Mucosa of rectum (tissue), 2 donors: Measurements from ENCODE around the gene IFNL1.
"Not testable (repeated sequence)": the region's sequence is repeated elsewhere in the genome, so short reads cannot be mapped to it uniquely, and the experiment has no call there.

ENCODE experiments used
- H3K27ac ChIP-seq, 2 donors: one replicate each; pipeline ENCODE4 v1.7.0; 2013; ENCODE audit warnings: inconsistent platforms in 2 of 2, low read depth in 2 of 2, low read length in 2 of 2
- H3K27me3 ChIP-seq, 2 donors: one replicate each; pipeline ENCODE4 v1.7.0; 2013; ENCODE audit warnings: low read length in 2 of 2; ENCODE audit not compliant: control insufficient read depth in 2 of 2, insufficient read depth in 2 of 2
- H3K36me3 ChIP-seq, 2 donors: one replicate each; pipeline ENCODE4 v1.7.0; 2013; ENCODE audit warnings: low read length in 2 of 2; ENCODE audit not compliant: control insufficient read depth in 2 of 2, insufficient read depth in 2 of 2
- H3K4me1 ChIP-seq, 2 donors: one replicate each; pipeline ENCODE4 v1.7.0; 2013; ENCODE audit warnings: low read length in 2 of 2, mild to moderate bottlenecking in 1 of 2; ENCODE audit not compliant: control insufficient read depth in 2 of 2, insufficient read depth in 2 of 2
- H3K4me3 ChIP-seq, 2 donors: one replicate each; pipeline ENCODE4 v1.7.0; 2013; ENCODE audit warnings: low read length in 2 of 2
- H3K9ac ChIP-seq, 2 donors: one replicate each; pipeline ENCODE4 v1.7.0; 2013; ENCODE audit warnings: low read length in 2 of 2, low read depth in 1 of 2, mild to moderate bottlenecking in 1 of 2
- H3K9me3 ChIP-seq, 2 donors: one replicate each; pipeline ENCODE4 v1.7.0; 2013; ENCODE audit warnings: low read length in 2 of 2; ENCODE audit not compliant: control insufficient read depth in 2 of 2
- donor health status: healthy.
- donor health status: Normal muscosa, but diverticular disease.

IFNL1 gene

DNA sequence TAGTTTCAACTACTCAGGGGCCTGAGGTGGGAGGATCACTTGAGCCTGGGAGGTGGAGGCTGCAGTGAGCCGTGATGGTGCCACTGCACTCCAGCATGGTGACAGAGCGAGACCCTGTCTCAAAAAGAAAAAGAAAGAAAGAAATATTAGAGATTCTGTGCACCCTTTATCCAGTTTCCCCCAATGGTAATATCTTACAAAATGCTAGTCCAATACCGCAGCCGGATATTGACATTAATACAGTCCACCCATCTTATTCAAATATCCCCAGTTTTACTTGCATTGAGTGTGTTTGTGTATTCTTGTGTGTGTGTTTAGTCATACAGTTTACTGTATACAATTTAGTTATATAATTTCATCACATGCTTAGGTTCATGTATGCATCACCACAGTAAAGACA lies 39.0 kb upstream of the IFNL1 start:
- Histone ChIP-seq H3K27ac (no peak overlapping the region), H3K27me3 (peaks cover 0 to 5% of the 10 kb centered on the region in 2 donors), H3K9ac (no peak overlapping the region), H3K4me1 (no peaks in the 10 kb centered on the region), H3K36me3 (no peaks in the 10 kb centered on the region), H3K9me3 (no peaks in the 10 kb centered on the region), H3K4me3 (no peak overlapping the region)

DNA sequence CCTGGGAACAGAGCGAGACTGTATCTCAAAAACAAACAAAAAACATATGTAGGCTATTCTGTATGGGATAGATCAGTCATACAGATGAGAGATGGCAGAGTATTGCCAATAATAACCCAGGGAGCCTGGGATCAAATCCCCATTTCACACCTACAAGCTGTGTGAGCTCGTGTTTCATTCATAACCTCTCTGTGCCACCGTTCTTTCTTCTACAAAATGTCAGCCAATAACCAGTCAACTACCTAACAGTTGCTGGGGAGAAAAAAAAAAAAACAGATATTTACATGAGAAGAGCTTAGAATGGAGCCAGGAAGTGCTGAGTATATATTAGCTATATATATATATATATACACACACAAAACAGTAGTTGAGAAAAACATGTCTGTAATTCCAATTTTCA lies 34.5 kb upstream of the IFNL1 start:
- H3K27me3 ChIP-seq: peaks cover 13 to 31% of the 10 kb centered on the region in 2 donors

DNA sequence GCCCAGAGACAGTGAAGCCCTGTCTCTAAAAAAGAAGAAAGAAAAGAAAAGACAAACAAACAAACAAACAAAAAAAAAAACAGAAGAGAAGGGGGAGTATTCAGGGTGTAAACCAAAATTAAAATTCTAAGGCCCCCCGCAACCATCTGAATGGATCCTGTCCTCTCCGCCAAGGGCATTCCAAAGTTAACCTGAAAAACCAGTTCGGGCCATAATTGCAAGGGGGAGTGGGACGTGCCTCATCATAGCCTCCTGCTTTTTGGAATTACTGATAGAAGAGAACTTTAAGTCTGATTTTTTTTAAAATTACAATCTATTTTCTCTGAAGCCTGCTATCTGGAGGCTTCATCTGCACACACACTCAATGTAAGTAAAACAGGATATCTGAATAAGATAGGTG lies 33.7 kb upstream of the IFNL1 start:
- Histone ChIP-seq H3K27me3 (peaks cover 13 to 31% of the 10 kb centered on the region in 2 donors), H3K4me1 (no peaks in the 10 kb centered on the region), H3K4me3 (no peak overlapping the region), H3K27ac (no peak overlapping the region), H3K9ac (no peak overlapping the region), H3K9me3 (no peaks in the 10 kb centered on the region), H3K36me3 (no peaks in the 10 kb centered on the region)

More for the DNA sequence above, 34.5 kb upstream of the IFNL1 start:
- no peaks in the 10 kb centered on the region for H3K4me1 ChIP-seq
- H3K4me3 ChIP-seq: no peak overlapping the region
- no peak overlapping the region for H3K27ac ChIP-seq
- H3K9me3 ChIP-seq: no peaks in the 10 kb centered on the region
- H3K9ac ChIP-seq: no peak overlapping the region
- no peaks in the 10 kb centered on the region for H3K36me3 ChIP-seq

DNA sequence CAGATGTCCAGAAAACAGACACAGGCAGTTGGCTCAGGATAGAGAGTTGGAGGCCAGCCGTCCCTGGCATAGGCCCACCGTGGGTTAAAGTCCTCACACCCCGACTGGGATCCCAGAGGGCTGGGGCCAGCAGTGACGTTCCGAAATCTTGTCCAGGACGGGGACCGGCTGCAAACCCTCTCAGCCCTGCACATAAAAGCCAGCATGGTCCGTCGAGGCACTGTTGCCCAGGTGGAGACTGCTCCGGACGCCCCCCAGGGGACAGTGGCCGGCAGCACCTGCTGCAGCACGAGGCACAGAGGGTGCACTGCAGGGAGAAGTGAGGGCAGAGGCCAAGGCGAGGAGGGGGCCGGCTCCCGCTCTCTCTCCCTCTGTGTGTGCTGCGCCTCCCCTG lies 32.3 kb upstream of the IFNL1 start:
- no peaks in the 10 kb centered on the region for H3K9me3 ChIP-seq
- no peaks in the 10 kb centered on the region for H3K36me3 ChIP-seq
- H3K4me3 ChIP-seq: no peak overlapping the region
- no peak overlapping the region for H3K27ac ChIP-seq
- H3K4me1 ChIP-seq: no peaks in the 10 kb centered on the region
- H3K27me3 ChIP-seq: peaks cover 13 to 31% of the 10 kb centered on the region in 2 donors
- H3K9ac ChIP-seq: no peak overlapping the region

DNA sequence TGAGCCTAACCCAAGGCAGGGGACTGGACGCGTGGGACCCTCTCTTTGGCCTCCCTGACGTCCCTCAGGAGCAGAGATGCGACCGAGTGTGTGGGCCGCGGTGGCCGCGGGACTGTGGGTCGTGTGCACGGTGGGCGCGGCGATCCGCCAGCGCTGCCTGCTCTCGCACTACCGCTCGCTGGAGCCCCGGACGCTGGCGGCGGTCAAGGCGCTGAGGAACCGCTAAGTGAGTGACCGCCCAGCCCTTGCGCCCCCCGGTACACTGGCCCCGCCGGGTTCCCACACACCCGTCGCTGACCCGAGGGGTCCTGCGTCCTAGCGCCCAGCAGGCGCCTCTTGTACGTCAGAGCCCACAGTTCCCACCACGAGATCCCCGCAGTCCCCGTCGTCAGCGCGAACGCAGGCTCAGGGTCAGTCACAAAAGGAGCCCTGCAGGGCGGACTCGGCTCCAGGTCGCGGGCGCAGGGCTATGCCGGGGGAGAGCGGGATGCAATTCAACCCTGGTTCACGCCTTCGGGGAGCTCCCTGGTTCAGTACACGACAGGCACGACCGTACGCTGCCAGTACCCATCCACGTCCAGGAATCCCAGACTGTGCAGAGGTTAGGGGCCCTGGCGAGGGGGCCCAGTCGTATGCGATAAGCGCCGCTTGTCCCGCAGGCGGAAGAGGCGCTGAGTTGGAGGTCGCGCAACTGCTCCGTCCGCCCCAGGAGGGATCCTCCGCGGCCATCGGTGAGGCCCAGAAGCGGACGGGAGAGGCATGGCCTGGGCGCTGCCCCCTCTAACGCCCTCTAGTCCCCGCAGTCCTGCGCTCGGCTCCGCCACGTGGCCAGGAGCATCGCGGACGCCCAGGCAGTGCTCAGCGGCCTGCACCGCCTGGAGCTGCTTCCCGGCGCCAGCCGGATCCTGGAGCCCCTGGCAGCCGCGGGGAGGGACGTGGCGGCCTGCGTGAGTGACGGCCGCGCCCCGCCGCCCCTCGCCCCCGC lies 31.6 kb upstream of the IFNL1 start:
- no peak overlapping the region for H3K4me3 ChIP-seq

DNA sequence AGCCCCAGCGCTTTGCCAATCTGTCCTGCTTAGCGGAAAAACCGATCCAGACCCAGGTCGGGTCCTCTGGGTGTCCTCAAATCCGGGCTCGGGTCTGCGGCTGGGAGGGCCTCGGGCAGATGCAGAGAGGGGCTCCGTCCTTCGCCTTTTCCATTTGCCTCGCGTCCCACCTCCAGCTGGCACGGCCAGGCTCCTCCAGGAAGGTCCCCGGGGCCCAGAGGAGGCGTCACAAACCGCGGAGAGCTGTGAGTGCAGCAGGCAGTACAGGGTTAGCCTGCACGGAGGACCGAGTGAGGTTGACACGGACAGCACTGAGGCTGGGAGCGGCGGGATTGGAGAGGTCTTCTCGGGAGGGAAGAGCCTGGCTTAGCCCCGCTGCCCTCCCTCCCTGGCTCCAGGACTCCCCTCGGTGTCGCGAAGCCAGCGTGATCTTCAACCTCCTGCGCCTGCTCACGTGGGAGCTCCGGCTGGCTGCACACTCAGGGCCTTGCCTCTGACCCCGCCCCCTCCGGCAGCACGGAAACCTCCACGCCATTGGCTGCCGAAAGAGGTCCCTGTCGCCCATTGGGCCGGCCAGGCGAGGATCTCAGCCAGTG lies 30.8 kb upstream of the IFNL1 start:
- H3K27me3 ChIP-seq: peaks cover 13 to 31% of the 10 kb centered on the region in 2 donors

More for the DNA sequence above, 31.6 kb upstream of the IFNL1 start:
- H3K27ac ChIP-seq: no peak overlapping the region
- H3K36me3 ChIP-seq: no peaks in the 10 kb centered on the region
- H3K9ac ChIP-seq: no peak overlapping the region
- no peaks in the 10 kb centered on the region for H3K9me3 ChIP-seq
- no peaks in the 10 kb centered on the region for H3K4me1 ChIP-seq
- peaks cover 13 to 31% of the 10 kb centered on the region in 2 donors for H3K27me3 ChIP-seq

DNA sequence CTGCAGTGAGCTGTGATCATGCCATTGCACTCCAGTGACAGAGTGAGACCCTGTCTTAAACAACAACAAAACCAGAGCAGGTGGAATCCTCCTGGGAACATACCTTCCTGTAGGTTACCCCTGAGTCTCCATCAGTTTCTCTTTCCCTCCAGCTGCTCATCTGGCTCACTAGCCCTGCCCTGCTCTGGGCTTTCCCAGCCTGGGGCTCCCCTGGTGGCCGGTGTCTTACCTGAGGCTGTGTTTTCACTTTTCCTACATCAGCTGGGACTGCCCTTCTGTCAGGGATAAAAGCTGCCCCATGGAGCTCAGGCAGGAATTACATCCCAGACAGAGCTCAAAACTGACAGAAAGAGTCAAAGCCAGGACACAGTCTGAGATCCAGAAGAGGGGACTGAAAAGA lies 28.1 kb upstream of the IFNL1 start, which contains the start of gene IFNL2:
IFNL2 (plus strand) TSS at position 312 of the 400 bp plus-strand sequence. CDS start 173 bp downstream, outside the sequence.
- not testable (repeated sequence) for H3K4me3 ChIP-seq, H3K36me3 ChIP-seq, H3K9ac ChIP-seq, H3K9me3 ChIP-seq, H3K27ac ChIP-seq, H3K4me1 ChIP-seq
- H3K27me3 ChIP-seq: peaks cover 6 to 18% of the 10 kb centered on the region in 2 donors

More for the DNA sequence above, 30.8 kb upstream of the IFNL1 start:
- H3K4me3 ChIP-seq: no peak overlapping the region
- H3K4me1 ChIP-seq: no peaks in the 10 kb centered on the region
- H3K27ac ChIP-seq: no peak overlapping the region
- no peaks in the 10 kb centered on the region for H3K9me3 ChIP-seq
- H3K36me3 ChIP-seq: no peaks in the 10 kb centered on the region
- no peak overlapping the region for H3K9ac ChIP-seq

DNA sequence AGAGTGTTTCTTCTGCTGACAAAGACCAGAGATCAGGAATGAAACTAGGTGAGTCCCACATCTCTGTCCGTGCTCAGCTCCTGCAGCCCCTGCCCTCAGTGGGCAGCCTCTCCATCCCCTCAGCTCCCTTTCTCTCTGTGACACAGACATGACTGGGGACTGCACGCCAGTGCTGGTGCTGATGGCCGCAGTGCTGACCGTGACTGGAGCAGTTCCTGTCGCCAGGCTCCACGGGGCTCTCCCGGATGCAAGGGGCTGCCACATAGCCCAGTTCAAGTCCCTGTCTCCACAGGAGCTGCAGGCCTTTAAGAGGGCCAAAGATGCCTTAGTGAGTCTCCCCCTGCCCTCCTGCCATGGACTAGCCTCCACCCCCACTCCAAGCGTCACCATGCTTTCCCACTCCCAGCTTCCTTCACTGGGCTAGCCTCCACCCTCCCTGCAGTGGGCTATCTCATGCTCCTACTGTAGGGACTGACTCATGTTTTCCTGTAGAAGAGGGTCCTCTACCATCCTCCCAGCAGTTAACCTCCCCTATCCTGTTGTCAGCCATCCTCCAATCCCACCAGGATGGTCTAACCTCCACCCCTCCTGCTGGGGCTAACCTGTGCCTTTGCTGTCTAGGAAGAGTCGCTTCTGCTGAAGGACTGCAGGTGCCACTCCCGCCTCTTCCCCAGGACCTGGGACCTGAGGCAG lies 27.5 kb upstream of the IFNL1 start:
- not testable (repeated sequence) for H3K36me3 ChIP-seq, H3K4me3 ChIP-seq, H3K4me1 ChIP-seq, H3K27ac ChIP-seq, H3K9me3 ChIP-seq, H3K9ac ChIP-seq
- peaks cover 4 to 12% of the 10 kb centered on the region in 2 donors for H3K27me3 ChIP-seq

DNA sequence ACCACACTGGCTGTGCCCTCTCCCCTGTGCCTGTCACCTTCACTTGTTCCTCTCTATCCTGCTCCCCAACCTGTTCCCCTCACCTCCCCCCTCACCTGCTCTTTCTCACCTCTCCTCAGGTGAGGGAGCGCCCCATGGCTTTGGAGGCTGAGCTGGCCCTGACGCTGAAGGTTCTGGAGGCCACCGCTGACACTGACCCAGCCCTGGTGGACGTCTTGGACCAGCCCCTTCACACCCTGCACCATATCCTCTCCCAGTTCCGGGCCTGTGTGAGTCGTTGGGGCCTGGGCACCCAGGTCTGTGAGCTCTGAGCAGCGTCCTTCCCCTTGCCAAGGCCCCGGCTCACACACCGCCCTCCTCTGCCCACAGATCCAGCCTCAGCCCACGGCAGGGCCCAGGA lies 26.8 kb upstream of the IFNL1 start:
- not testable (repeated sequence) for H3K4me1 ChIP-seq, H3K4me3 ChIP-seq, H3K36me3 ChIP-seq, H3K27ac ChIP-seq, H3K27me3 ChIP-seq, H3K9ac ChIP-seq, H3K9me3 ChIP-seq
